GM18519 (cell line): ENCODE results near the gene STK33.
"Not testable (repeated sequence)": the region's sequence is repeated elsewhere in the genome, so short reads cannot be mapped to it uniquely, and the experiment has no call there.

Experiments
- ATAC-seq: cut with Tn5 transposase; IDR thresholded peaks from one replicate; pipeline ENCODE4 v1.9.1; 2021; ENCODE audit warnings: mild to moderate bottlenecking, moderate library complexity; ENCODE audit not compliant: unreplicated experiment, low FRiP score

Gene STK33

GRCh38 chr11:8558436-8558835, 35.6 kb downstream of the STK33 start:
- ATAC-seq, result no peak

GRCh38 chr11:8545698-8546366, 48.2 kb downstream of the STK33 start:
- no peak for ATAC-seq

- no peak for ATAC-seq
Measured at GRCh38 chr11:8544807-8545206, 49.2 kb downstream of the STK33 start.

GRCh38 chr11:8543278-8543677, 50.8 kb downstream of the STK33 start:
- ATAC-seq, result no peak

DNA sequence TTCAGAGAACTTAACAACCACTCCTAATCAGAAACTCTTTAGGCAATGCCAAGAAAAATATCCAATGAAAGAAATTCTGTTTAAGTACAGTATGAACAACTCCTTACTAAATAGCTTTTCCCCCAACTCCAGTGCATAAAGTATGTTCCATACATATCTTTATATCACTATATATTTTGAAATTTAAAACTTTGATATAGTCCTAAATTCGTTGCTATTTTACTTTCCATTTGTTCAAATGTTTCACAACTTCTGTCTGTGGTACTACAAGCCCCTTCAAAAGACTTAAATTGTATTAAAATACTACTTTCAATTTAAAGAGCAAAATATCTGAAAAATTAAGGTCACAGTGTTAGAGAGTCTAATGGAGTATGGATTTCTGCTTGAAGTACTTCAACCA, 52.6 kb downstream of the STK33 start:
- ATAC-seq, result no peak

GRCh38 chr11:8533332-8533731, 60.7 kb downstream of the STK33 start:
- no peak for ATAC-seq

- peak; percentile 70 for ATAC-seq
Measured at GRCh38 chr11:8532475-8532874, 61.6 kb downstream of the STK33 start.

DNA sequence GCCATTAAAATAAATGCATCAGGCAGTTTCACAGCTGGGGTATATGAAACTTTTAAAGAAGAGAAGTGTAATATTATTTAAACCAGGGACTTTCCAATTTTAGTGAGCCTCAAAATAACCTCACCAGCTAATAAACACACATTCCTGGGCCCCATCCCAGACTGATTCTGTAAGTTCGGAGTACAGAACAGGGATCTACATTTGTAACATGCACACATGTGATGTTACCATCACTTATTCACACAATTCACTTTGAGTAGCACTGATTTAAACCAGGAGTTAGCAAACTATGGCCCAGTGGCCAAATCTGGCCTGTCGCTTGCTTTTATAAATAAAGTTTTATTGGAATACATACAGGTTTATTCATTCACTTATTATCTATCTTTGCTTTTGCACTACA, 62.0 kb downstream of the STK33 start:
- no peak for ATAC-seq

GRCh38 chr11:8531312-8531711, 62.7 kb downstream of the STK33 start:
- ATAC-seq, result no peak

- ATAC-seq, result no peak
Measured at GRCh38 chr11:8527939-8528338, 66.1 kb downstream of the STK33 start.

GRCh38 chr11:8523396-8523795, 70.6 kb downstream of the STK33 start:
- ATAC-seq, result no peak

- no peak for ATAC-seq
Measured at GRCh38 chr11:8512547-8512946, 81.5 kb downstream of the STK33 start.

DNA sequence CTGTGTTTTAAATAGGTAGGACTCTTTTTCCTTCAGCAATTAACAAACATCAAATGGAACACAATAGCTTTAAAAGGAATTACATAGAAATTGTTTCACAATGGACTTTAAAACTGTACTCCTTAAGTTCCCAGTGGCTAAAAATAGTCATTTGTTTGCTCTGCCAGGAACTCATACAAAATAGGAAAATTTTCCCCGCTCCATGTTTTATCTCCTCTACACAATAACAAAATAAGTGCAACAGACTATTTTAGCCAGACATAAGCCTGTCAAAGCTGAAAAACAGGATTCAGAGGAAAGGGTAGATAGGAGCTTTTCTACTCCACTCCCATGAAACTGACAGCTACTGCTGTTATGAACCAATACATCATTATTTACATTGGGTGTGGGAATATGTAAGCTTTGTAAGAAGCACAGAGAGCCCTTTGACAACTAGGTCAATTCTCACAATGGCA, 90.1 kb downstream of the STK33 start:
- ATAC-seq, result no peak

DNA sequence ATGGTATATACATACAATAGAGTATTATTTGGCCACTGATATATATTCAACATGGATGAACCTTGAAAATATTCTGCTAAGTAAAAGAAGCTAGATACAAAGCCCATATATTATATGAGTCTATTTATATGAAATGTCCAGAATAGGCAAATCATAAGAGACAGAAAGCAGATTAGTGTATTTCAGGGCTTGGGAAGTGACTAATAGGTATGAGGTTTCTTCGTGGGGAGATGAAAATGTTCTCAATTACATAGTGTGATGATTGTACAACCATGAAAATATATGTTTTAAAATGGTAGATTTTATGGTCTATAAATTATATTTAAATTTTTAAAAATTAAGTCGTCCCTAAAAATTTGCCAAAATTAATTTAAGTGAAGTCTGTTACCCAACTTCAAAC, 92.2 kb downstream of the STK33 start:
- no peak for ATAC-seq

- no peak for ATAC-seq
Measured at GRCh38 chr11:8488395-8488794, 105.6 kb downstream of the STK33 start.

- no peak for ATAC-seq
Measured at GRCh38 chr11:8487261-8487660, 106.8 kb downstream of the STK33 start.

- ATAC-seq, result no peak
Measured at GRCh38 chr11:8484251-8484650, 109.8 kb downstream of the STK33 start.

DNA sequence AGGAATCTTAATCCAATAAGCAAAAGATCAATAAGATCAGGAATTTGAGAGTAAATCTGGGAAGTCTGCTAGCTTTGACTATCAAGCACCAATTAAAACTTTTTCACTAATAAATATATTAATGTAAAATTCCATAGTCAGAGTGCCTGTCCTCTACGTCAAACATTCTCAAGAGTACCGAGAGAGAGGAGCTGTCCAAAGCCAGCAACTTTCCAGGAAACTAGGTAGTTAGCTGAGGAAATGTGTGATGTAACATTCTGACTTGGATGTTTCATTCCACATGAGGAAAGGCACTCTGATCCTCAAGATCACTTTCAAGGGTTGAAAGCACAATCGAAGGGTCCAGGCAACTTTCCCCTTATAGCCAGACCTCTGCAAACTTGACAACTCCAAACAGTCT, 113.2 kb downstream of the STK33 start:
- ATAC-seq, result no peak

DNA sequence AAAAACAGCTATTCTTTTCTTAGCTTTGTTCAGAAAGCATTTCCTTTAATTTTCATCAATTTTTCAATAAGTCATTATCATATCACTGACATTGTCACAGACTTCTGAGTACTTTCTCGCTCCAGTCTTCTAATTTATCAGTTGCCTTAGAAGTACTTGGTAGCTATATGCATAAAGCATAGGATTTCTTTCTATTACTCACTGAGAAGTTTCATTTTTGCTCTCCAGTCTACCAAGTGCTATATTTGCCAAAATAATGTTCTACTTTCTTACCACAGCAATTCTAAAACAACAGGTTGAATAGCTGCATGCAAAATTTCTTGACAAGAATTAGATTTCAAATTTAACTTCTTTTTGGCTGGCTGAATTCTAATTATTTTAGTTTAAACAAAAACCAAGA, 116.3 kb downstream of the STK33 start:
- ATAC-seq, result peak; percentile 93

- no peak for ATAC-seq
Measured at GRCh38 chr11:8477151-8477550, 116.9 kb downstream of the STK33 start.

DNA sequence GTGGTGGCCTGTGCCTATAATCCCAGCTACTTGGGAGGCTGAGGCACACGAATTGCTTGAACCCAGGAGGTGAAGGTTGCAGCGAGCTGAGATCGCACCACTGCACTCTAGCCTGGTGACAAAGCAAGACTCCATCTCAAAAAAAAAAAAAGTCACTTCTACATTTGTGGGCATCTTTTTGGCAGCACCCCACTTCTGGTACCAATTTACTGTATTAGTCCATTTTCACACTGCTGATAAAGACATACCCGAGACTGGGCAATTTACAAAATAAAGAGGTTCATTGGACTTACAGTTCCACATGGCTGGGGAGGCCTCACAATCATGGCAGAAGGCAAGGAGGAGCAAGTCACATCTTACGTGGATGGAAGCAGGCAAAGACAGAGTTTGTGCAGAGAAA, 126.2 kb downstream of the STK33 start:
- not testable (repeated sequence) for ATAC-seq

DNA sequence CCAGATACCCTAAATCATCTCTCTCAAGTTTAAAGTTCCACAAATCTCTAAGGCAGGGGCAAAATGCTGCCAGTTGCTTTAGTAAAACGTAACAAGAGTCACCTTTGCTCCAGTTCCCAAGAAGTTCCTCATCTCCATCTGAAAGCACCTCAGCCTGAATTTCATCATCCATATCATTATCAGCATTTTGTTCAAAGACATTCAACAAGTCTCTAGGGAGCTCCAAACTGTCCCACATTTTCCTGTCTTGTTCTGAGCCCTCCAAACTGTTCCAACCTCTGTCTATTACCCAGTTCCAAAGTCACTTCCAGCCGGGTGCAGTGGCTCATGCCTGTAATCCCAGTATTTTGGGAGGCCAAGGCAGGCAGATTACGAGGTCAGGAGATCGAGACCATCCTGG, 126.7 kb downstream of the STK33 start:
- ATAC-seq, result not testable (repeated sequence)

DNA sequence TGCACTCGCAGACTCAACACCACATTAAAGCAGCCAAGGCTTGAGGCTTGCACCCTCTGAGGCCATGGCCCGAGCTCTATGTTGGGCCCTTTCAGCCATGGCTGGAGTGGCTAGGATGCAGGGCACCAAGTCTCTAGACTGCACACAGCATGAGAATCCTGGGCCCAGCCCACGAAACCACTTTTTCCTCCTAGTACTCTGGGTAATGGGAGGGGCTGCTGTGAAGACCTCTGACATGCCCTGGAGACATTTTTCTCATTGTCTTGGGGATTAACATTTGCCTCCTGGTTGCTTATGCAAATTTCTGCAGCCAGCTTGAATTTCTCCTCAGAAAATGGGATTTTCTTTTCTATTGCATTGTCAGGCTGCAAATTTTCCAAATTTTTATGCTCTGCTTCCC, 127.1 kb downstream of the STK33 start:
- ATAC-seq, result not testable (repeated sequence)
